Heart left ventricle (tissue), 13 donors: ENCODE measurements around the gene TAS2R60.

Source experiments
- POLR2A ChIP-seq, 2 donors: fragments of 450-650 bp; IDR thresholded peaks; one replicate each; pipeline ENCODE4 v1.6.1; 2017; ENCODE audit warnings: antibody characterized with exemption in 2 of 2, mild to moderate bottlenecking in 2 of 2, moderate library complexity in 2 of 2
- TF ChIP-seq, protein P1 (sequence below), 12 donors: fragments of 200-600 bp; sonication (generic) in 4 of 12; IDR thresholded peaks; one replicate each; pipeline versions ENCODE4 v1.5.0 to v1.8.0; 2018 to 2022; ENCODE audit warnings: antibody characterized with exemption in 12 of 12, mild to moderate bottlenecking in 5 of 12
- donor health status: ischemic (EF 13 %, LVEDD 7.1; RV severe dilation, severe dysfunction).
- donor health status: DM: no; HTN: yes; CAD: no.
- donor health status: DM: no; HTN: no; CAD: no.
- donor health status: ischemic (EF 25% LVEDD 6.9; RV normal size, moderate dysfunction).
- donor health status: ischemic (EF 25% LVEDD 5.7; RV mildly dilated, moderate dysfunction).
- donor health status: ischemic (EF 35%, LVEDD 5.7; RV mildly dilated, moderate dysfunction).
- donor health status: nonischemic (EF 11% LVEDD 7.7; RV severe dilation, severe dysfunction).
- donor health status: DM: yes; HTN: yes; CAD: no.
- donor health status: PGD.
- donor health status: ischemic (EF 29% LVEDD 5.4; RV normal size, mild dysfunction).
- donor health status: nonischemic (EF 23%, LVEDD 6.1; RV moderate dilation, normal function).

DNA sequence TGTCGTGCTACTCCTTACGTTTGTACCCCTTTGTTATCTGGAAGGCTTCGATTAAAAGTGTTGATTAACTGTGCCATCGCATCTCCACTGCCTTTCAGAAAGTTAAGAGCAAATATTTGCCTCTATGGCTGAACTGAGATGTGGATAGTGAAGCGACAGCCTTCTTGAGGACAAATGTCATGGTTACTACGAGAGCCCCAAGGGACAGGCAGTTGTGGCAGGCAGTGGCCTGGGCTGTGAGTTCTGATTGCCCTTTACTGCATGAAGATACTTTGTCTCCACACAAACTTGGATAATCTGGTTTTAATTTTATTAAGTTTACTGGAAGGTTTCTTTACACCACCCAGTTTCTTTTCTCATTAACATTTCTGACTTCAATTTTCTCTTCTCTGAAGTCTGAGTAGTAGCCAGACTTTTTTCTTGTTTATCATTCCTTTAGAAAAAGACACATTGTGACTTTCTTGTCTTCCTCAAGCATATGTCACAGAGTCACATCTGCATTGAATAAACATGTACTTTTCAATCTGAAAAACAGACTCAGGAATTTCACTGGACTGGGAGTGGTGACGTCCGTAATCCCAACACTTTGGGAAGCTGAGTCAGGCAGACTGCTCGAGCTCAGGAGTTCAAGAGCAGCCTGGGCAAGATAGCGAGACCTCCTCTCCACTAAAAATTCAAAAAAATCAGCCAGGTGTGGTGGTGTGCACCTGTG, 36.0 kb downstream of the TAS2R60 start:
- TF ChIP-seq, protein P1, sequence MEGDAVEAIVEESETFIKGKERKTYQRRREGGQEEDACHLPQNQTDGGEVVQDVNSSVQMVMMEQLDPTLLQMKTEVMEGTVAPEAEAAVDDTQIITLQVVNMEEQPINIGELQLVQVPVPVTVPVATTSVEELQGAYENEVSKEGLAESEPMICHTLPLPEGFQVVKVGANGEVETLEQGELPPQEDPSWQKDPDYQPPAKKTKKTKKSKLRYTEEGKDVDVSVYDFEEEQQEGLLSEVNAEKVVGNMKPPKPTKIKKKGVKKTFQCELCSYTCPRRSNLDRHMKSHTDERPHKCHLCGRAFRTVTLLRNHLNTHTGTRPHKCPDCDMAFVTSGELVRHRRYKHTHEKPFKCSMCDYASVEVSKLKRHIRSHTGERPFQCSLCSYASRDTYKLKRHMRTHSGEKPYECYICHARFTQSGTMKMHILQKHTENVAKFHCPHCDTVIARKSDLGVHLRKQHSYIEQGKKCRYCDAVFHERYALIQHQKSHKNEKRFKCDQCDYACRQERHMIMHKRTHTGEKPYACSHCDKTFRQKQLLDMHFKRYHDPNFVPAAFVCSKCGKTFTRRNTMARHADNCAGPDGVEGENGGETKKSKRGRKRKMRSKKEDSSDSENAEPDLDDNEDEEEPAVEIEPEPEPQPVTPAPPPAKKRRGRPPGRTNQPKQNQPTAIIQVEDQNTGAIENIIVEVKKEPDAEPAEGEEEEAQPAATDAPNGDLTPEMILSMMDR (IDR thresholded peaks at IDR 0.05), result no peak
- TF ChIP-seq POLR2A (IDR thresholded peaks at IDR 0.05), result no peak
